ENCODE measurements around the gene BRIX1. TPM values are rescaled to one million over a fixed set of nuclear protein-coding genes. Genes with fewer than 3 reads are reported as not detected.
A peak's percentile ranks its signal among the peaks of the same experiment; 100 is the strongest.

The BRIX1 gene
- total RNA-seq, 2 experiments from 2014 or later = 65.3 to 75.6 TPM

GRCh38 chr5:34915856-34916192, 313 bp downstream of the BRIX1 start:
- H3K36me3 ChIP-seq (ENCODE audit: insufficient read depth, low read length) = peaks cover 74% of the 10 kb centered on the region
- POLR2A ChIA-PET = interaction anchor here (0.9 to 5.0 kb wide), 11 partner anchors 8 to 393 kb away, joined by 3 to 102 read pairs (median 5); partner anchors contain the start of genes DNAJC21 and TTC23L
- H3K9me2 ChIP-seq (ENCODE audit: insufficient read depth, low read length) = no peaks in the 10 kb centered on the region
- peaks cover 27% of the 10 kb centered on the region for H3K4me1 ChIP-seq (ENCODE audit: insufficient read depth, low read length, poor library complexity, severe bottlenecking)
- peak overlapping the region; percentile 92 for H3K4me2 ChIP-seq (ENCODE audit: low read length)
- no peaks in the 10 kb centered on the region for H3K9me3 ChIP-seq (ENCODE audit: low read length)
- TF ChIP-seq CTCF (conservative IDR thresholded peaks at IDR 0.05; ENCODE audit: low read length) (no peak), EZH2phosphoT487 (IDR thresholded peaks at IDR 0.05; ENCODE audit: borderline replicate concordance, low read depth, low read length) (no peak)
- DNase-seq (ENCODE audit: low spot score) = peak; percentile 27
- 0 out of 2 replicates have a peak overlapping the region, but pooled peaks have one; percentile 20 for H2AFZ ChIP-seq (ENCODE audit: low read length)
- peak overlapping the region; percentile 79 for H3K27ac ChIP-seq (ENCODE audit: low read depth, low read length, poor library complexity, severe bottlenecking)
- H3K79me2 ChIP-seq (ENCODE audit: insufficient read depth, low read depth, low read length) = peaks cover 95% of the 10 kb centered on the region
- TSS peak; percentile 82 for BruUV-seq (replicated peaks)
- CTCF ChIA-PET (ENCODE audit: unreplicated experiment) = interaction anchor here (1.6 kb wide), 1 partner anchor 14 kb away, joined by 9 read pairs; the partner anchor contains the start of gene DNAJC21
- intact Hi-C loops (cut with micrococcal nuclease; ENCODE audit: unreplicated experiment) = loop anchor here (1.0 to 10.0 kb wide), 7 partner anchors 13 to 1959 kb away; partner anchors contain the start of genes DNAJC21, LMBRD2, NIPBL and SKP2
- H3K4me3 ChIP-seq (ENCODE audit: low read depth, low read length, poor library complexity, severe bottlenecking) = peak overlapping the region; percentile 86
- peaks cover 20% of the 10 kb centered on the region; the same call in 1 of the 2 replicates for H4K20me1 ChIP-seq (ENCODE audit: insufficient read depth, low read length)

GRCh38 chr5:34916518-34916917, 1.0 kb downstream of the BRIX1 start:
- peak; percentile 25 for DNase-seq (ENCODE audit: low spot score)
- Histone ChIP-seq H3K9me2 (ENCODE audit: insufficient read depth, low read length) (no peaks in the 10 kb centered on the region), H3K27ac (ENCODE audit: low read depth, low read length, poor library complexity, severe bottlenecking) (peak overlapping the region; percentile 79), H4K20me1 (ENCODE audit: insufficient read depth, low read length) (peaks cover 20% of the 10 kb centered on the region; the same call in 1 of the 2 replicates), H3K9me3 (ENCODE audit: low read length) (no peaks in the 10 kb centered on the region), H3K36me3 (ENCODE audit: insufficient read depth, low read length) (peaks cover 74% of the 10 kb centered on the region), H3K4me1 (ENCODE audit: insufficient read depth, low read length, poor library complexity, severe bottlenecking) (peaks cover 27% of the 10 kb centered on the region), H3K4me3 (ENCODE audit: low read depth, low read length, poor library complexity, severe bottlenecking) (peak overlapping the region; percentile 86), H2AFZ (ENCODE audit: low read length) (no peak overlapping the region), H3K4me2 (ENCODE audit: low read length) (peak overlapping the region; percentile 92), H3K79me2 (ENCODE audit: insufficient read depth, low read depth, low read length) (peaks cover 92% of the 10 kb centered on the region)
- intact Hi-C loops (cut with micrococcal nuclease; ENCODE audit: unreplicated experiment) = loop anchor here (5.0 to 10.0 kb wide), 5 partner anchors 986 to 1958 kb away; partner anchors contain the start of genes LMBRD2, NIPBL, SKP2 and TARS1
- BruUV-seq (replicated peaks) = no TSS peak
- TF ChIP-seq CTCF (conservative IDR thresholded peaks at IDR 0.05; ENCODE audit: low read length) = 0 out of 2 replicates have a peak, but pooled peaks have one; percentile 15
- no peak for TF ChIP-seq EZH2phosphoT487 (IDR thresholded peaks at IDR 0.05; ENCODE audit: borderline replicate concordance, low read depth, low read length)
- ChIA-PET CTCF (ENCODE audit: unreplicated experiment) (interaction anchor here (0.6 to 1.1 kb wide), 2 partner anchors 13 to 675 kb away, joined by 3 to 4 read pairs; partner anchors contain the start of gene DNAJC21), POLR2A (interaction anchor here (0.7 to 5.0 kb wide), 7 partner anchors 9 to 1431 kb away, joined by 3 to 102 read pairs (median 5); partner anchors contain the start of gene DNAJC21)

- Histone ChIP-seq H3K9me3 (ENCODE audit: low read length) (no peaks in the 10 kb centered on the region), H3K79me2 (ENCODE audit: insufficient read depth, low read depth, low read length) (peaks cover 91% of the 10 kb centered on the region), H3K9me2 (ENCODE audit: insufficient read depth, low read length) (no peaks in the 10 kb centered on the region), H3K4me2 (ENCODE audit: low read length) (peak overlapping the region; percentile 92), H3K27ac (ENCODE audit: low read depth, low read length, poor library complexity, severe bottlenecking) (no peak overlapping the region), H3K4me3 (ENCODE audit: low read depth, low read length, poor library complexity, severe bottlenecking) (peak overlapping the region; percentile 86), H2AFZ (ENCODE audit: low read length) (no peak overlapping the region), H4K20me1 (ENCODE audit: insufficient read depth, low read length) (peaks cover 17% of the 10 kb centered on the region; the same call in 1 of the 2 replicates), H3K4me1 (ENCODE audit: insufficient read depth, low read length, poor library complexity, severe bottlenecking) (peaks cover 25% of the 10 kb centered on the region), H3K36me3 (ENCODE audit: insufficient read depth, low read length) (peaks cover 75% of the 10 kb centered on the region)
- intact Hi-C loops (cut with micrococcal nuclease; ENCODE audit: unreplicated experiment) = loop anchor here (5.0 to 10.0 kb wide), 5 partner anchors 984 to 1957 kb away; partner anchors contain the start of genes LMBRD2, NIPBL, SKP2 and TARS1
- DNase-seq (ENCODE audit: low spot score) = peak; percentile 26
- BruUV-seq (replicated peaks) = no TSS peak
- ChIA-PET POLR2A (interaction anchor here (0.8 to 5.0 kb wide), 3 partner anchors 11 to 17 kb away, joined by 3 to 102 read pairs (median 5); partner anchors contain the start of gene DNAJC21), CTCF (ENCODE audit: unreplicated experiment) (interaction anchor here (0.6 to 1.0 kb wide), 2 partner anchors 12 to 17 kb away, joined by 3 to 4 read pairs; no protein-coding TSS in a partner anchor)
- no peak for TF ChIP-seq EZH2phosphoT487 (IDR thresholded peaks at IDR 0.05; ENCODE audit: borderline replicate concordance, low read depth, low read length)
- TF ChIP-seq CTCF (conservative IDR thresholded peaks at IDR 0.05; ENCODE audit: low read length) = no peak
Observed at GRCh38 chr5:34918025-34918424, 2.5 kb downstream of the BRIX1 start.
